NCI-H146 treated with DMSO at 0.1 percent for 48 hours (cell line): ENCODE data around the gene SHC3.

Experiments used
- DNase-seq: peaks from one replicate; lab custom pipeline; 2025; ENCODE audit not compliant: unreplicated experiment; lab: John Stamatoyannopoulos, UW

The SHC3 gene

GRCh38 chr9:89006996-89007967 is 171.3 kb downstream of the SHC3 start:
- no peak for DNase-seq

GRCh38 chr9:89006267-89006666 is 172.4 kb downstream of the SHC3 start:
- no peak for DNase-seq

GRCh38 chr9:89005323-89005722 is 173.3 kb downstream of the SHC3 start:
- DNase-seq = no peak

- no peak for DNase-seq
Observed at GRCh38 chr9:89002987-89003386, 175.6 kb downstream of the SHC3 start.

GRCh38 chr9:89001917-89002540 is 176.6 kb downstream of the SHC3 start:
- no peak for DNase-seq

- peak; percentile 0 for DNase-seq
Observed at GRCh38 chr9:89000973-89001916, 177.4 kb downstream of the SHC3 start.

GRCh38 chr9:89000371-89000781 is 178.2 kb downstream of the SHC3 start:
- DNase-seq = no peak

GRCh38 chr9:88998911-88999310 is 179.7 kb downstream of the SHC3 start:
- DNase-seq = no peak

- no peak for DNase-seq
Observed at GRCh38 chr9:88998503-88998902, 180.1 kb downstream of the SHC3 start.

- DNase-seq = no peak
Observed at GRCh38 chr9:88997646-88998045, 181.0 kb downstream of the SHC3 start.

GRCh38 chr9:88996921-88997235 is 181.7 kb downstream of the SHC3 start:
- DNase-seq = no peak

- DNase-seq = no peak
Observed at GRCh38 chr9:88996046-88996920, 182.3 kb downstream of the SHC3 start.

GRCh38 chr9:88995627-88996026 is 183.0 kb downstream of the SHC3 start:
- DNase-seq = no peak

- no peak for DNase-seq
Observed at GRCh38 chr9:88995200-88995577, 183.4 kb downstream of the SHC3 start.

GRCh38 chr9:88994469-88995199 is 184.0 kb downstream of the SHC3 start:
- DNase-seq = no peak

- DNase-seq = no peak
Observed at GRCh38 chr9:88993871-88994460, 184.7 kb downstream of the SHC3 start.

GRCh38 chr9:88993327-88993726 is 185.3 kb downstream of the SHC3 start:
- DNase-seq = no peak

GRCh38 chr9:88992556-88992955 is 186.1 kb downstream of the SHC3 start:
- DNase-seq = no peak
